HCT116 (cell line): Measurements from ENCODE around the gene TCF7L2.

Source experiments
- POLR2A ChIP-seq: IDR thresholded peaks from 2 replicates; pipeline ENCODE4 v1.7.0; 2011; ENCODE audit warnings: borderline replicate concordance; ENCODE audit not compliant: insufficient read depth, insufficient read length; ENCODE audit errors: extremely low read depth
- POLR2AphosphoS5 ChIP-seq: IDR thresholded peaks from 2 replicates; pipeline ENCODE4 v1.6.1; 2011; ENCODE audit warnings: mild to moderate bottlenecking, low read depth, low read length, moderate library complexity
- TF ChIP-seq, protein P1 (sequence below), 3 experiments: fragments of 200-600 bp in 1 of 3; sonication (generic) in 1 of 3; IDR thresholded peaks in 2 of 3; conservative IDR thresholded peaks in 1 of 3; 2 replicates each; pipeline ENCODE4 v1.5.1; 2012 to 2017; ENCODE audit warnings: low read depth in 2 of 3, low read length in 2 of 3, antibody characterized with exemption in 1 of 3, borderline replicate concordance in 1 of 3, control low read depth in 1 of 3, mild to moderate bottlenecking in 1 of 3, mixed read lengths in 1 of 3, mixed run types in 1 of 3, moderate library complexity in 1 of 3; ENCODE audit not compliant: insufficient read depth in 1 of 3

DNA sequence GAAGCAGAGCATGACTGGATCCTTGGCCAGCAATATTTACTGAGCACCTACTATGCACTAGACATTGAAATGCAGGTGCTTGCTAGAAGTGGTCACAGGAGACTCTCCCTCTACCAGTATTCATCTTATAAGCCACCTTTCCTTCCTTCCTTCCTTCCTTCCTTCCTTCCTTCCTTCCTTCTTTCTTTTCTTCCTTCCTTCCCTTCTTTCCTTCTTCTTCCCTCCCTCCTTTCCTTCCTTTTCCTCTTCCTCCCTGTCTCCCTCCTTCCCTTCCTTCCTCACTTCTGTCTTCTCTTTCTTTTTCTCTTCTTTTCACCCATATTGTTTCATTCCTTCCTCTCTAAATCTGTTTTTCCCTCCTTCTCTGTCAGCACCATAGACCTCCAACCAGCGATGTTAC lies 47.3 kb upstream of the TCF7L2 start:
- TF ChIP-seq, protein P1, sequence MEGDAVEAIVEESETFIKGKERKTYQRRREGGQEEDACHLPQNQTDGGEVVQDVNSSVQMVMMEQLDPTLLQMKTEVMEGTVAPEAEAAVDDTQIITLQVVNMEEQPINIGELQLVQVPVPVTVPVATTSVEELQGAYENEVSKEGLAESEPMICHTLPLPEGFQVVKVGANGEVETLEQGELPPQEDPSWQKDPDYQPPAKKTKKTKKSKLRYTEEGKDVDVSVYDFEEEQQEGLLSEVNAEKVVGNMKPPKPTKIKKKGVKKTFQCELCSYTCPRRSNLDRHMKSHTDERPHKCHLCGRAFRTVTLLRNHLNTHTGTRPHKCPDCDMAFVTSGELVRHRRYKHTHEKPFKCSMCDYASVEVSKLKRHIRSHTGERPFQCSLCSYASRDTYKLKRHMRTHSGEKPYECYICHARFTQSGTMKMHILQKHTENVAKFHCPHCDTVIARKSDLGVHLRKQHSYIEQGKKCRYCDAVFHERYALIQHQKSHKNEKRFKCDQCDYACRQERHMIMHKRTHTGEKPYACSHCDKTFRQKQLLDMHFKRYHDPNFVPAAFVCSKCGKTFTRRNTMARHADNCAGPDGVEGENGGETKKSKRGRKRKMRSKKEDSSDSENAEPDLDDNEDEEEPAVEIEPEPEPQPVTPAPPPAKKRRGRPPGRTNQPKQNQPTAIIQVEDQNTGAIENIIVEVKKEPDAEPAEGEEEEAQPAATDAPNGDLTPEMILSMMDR (IDR thresholded peaks at IDR 0.05 in 2 of 3, conservative IDR thresholded peaks at IDR 0.05 in 1 of 3; ENCODE audit: borderline replicate concordance in 1 of 3, insufficient read depth in 1 of 3, low read depth in 2 of 3, low read length in 2 of 3): no peak
- no peak for TF ChIP-seq POLR2A
- TF ChIP-seq POLR2AphosphoS5: no peak
